GM19351 (cell line): Measurements from ENCODE around the gene UCKL1.
A peak's percentile ranks its signal among the peaks of the same experiment; 100 is the strongest.
"Not testable (repeated sequence)": the region's sequence is repeated elsewhere in the genome, so short reads cannot be mapped to it uniquely, and the experiment has no call there.

ENCODE experiments used
- ATAC-seq: cut with Tn5 transposase; IDR thresholded peaks from one replicate; pipeline ENCODE4 v1.9.1; 2021; ENCODE audit warnings: mild to moderate bottlenecking, moderate library complexity; ENCODE audit not compliant: unreplicated experiment

Gene UCKL1

DNA sequence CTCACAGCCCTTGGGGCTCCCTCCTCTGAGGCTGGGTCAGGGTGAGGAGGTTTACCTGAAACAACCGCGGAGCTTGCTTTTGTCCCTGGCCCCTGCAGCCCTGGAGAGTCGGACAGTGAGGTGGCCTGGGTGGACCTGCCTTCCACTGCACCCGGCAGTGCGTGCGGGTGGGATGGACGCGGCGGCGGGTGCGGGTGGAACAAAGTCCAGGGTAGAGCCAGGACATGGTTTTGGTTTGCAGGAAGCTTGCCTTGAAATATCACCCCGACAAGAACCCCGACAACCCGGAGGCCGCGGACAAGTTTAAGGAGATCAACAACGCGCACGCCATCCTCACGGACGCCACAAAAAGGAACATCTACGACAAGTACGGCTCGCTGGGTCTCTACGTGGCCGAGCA is 27.1 kb downstream of the UCKL1 start:
- ATAC-seq, result no peak

DNA sequence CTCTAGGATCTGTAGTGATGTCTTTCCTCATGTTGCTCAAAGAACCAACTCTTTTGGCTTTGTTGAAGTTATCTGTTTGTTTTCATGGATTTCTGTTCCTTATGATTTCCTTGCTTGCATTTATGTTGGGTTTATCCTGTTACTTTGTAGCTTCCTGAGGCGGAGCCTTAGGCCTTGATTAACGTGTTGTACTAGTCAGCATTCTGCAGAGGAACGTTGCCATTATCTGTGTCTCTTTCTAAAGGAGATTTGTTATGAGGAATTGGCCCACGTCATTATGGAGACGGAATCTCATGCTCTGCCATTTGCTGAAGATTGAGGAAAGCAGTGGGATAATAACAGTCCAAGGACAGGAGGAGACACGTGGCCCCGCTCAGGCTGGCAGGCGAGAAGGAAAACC is 29.9 kb downstream of the UCKL1 start:
- no peak for ATAC-seq

DNA sequence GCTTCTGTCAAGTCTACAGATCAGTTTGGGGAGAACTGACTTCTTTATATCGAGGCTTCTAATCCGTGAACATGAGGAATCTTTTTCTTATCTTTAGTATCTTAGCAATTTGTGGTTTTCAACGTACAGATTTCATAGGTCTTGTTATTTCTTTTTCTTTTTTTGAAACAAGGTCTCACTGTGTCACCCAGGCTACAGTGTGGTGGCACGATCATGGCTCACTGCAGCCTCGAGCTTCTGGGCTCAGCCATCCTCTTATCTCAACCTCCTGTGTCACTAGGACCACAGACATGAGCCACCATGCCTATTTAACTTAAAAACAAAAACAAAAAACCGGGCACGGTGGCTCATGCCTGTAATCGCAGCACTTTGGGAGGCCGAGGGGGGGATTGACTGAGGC is 32.0 kb downstream of the UCKL1 start:
- ATAC-seq, result no peak

DNA sequence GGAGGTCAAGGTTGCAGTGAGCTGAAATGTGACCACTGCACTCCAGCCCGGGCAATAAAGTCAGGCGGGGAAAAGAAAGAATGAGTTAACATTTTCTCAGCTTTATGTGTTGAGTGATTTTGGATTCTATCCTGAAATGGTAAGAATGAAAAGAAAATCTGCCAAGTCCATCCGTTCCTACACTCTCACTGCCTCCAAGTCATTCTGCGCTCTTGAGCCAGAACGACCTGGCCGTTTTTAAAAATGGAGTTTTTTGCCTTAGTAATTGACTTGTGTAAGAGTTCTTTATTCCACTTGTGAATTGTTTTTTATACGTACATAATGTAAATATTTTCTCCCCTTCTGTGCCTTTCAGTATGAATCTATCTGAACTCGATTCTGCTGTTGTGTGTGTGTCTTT is 32.6 kb downstream of the UCKL1 start:
- no peak for ATAC-seq

- no peak for ATAC-seq
Measured at GRCh38 chr20:63920226-63920625, 36.0 kb downstream of the UCKL1 start.

DNA sequence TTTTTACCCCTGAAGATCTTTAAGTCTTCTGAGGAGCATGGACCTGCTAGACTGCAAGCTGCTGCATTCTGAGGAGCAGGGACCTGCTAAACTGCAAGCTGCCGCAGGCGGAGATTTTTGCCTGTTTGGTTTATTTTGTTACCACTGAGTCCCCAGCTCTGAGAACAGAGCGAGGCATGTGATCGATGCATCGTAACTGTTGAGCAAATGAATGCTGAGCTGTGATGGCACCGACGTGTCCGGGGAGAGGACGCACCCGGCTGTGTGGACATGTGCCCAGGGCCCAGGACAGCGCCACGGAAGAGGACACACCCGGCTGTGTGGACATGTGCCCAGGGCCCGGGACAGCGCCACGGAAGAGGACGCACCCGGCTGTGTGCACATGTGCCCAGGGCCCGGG is 37.1 kb downstream of the UCKL1 start:
- ATAC-seq, result no peak

GRCh38 chr20:63917811-63918210 is 38.4 kb downstream of the UCKL1 start:
- ATAC-seq, result no peak

- ATAC-seq, result not testable (repeated sequence)
Measured at GRCh38 chr20:63916371-63916939, 39.8 kb downstream of the UCKL1 start.

GRCh38 chr20:63915471-63915870 is 40.7 kb downstream of the UCKL1 start:
- ATAC-seq, result no peak

GRCh38 chr20:63913768-63914167 is 42.4 kb downstream of the UCKL1 start:
- ATAC-seq, result no peak

- ATAC-seq, result no peak
Measured at GRCh38 chr20:63911176-63911575, 45.0 kb downstream of the UCKL1 start.

DNA sequence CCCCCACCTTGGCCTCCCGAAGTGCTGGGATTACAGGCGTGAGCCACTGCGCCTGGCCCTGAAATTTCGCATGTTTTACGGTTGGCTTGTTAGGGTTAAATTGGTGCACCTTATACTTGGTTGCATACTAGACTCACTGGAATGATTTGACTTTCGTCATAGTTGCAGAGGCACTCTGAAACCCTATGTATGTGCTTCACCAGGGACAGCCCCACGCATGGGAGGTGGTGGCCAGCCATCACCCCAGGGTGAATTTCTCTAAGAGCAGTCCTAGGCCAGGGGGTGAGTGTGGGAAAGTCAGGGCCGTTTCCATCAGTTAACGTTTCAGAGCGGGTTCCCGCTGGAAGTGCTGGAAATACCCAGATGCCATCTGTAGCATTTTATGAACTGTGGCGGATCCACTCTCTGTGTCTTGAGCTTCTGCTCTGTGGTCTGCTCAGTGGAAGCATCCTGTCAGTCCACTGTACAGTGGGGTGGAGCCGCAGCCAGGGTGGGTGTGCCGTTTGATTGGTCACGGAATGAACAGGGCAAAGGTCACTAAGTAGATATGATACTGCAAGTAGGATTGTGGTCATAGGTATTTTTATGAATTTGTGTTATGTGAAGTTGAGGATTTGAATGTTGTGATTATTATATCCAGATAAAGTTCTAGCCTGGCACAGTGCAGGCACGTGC is 48.1 kb downstream of the UCKL1 start:
- no peak for ATAC-seq

DNA sequence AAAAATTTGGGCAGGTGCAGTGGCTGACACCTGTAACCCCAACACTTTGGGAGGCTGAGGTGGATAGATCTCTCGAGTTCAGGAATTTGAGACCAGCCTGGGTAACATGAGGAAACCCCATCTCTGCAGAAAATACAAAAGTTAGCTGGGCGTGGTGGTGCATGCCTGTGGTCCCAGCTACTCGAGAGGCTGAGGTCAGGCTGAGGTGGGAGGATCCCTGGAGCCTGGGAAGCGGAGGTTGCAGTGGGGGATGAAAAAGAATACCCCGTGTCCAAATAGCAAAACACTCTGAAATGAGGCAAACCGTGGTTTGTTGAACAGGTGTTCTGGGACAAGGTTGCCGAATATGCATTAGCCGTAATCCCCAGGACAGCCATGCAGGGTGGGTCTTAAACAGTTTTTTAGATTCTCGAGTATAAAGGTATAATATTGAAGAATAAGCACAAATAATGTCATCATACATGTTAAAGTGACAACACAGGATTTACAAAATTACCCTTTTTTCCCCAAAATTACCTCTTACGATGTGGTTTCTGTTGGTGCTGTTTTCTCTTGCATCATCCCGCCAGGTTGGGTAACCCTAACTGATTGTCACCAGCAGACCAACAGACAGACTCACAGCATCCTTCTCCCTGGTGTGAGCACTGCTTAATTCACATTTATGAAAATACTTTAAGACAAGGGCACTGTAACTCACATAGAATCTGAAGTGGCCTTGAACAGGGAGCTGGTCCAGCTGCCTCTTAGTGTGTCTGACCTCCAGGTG is 52.2 kb downstream of the UCKL1 start:
- no peak for ATAC-seq

DNA sequence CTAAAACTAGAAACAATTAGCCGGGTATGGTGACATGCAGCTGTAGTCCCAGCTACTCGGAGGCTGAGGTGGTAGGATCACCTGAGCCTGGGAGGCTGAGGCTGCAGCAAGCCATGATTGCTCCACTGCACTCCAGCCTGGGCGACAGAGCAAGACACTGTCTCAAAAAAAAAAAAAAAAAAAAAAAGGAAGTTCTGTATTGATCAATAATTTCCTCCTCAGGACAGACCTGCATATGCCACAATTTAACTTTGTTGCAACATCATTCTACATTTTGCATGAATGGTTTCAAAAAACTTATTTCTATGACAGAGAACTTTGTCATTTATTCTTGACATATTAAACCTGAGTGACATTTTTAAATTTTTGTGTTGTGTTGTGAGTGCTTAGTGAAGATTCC is 55.8 kb downstream of the UCKL1 start:
- no peak for ATAC-seq

GRCh38 chr20:63898882-63899558 is 57.2 kb downstream of the UCKL1 start:
- ATAC-seq, result no peak

DNA sequence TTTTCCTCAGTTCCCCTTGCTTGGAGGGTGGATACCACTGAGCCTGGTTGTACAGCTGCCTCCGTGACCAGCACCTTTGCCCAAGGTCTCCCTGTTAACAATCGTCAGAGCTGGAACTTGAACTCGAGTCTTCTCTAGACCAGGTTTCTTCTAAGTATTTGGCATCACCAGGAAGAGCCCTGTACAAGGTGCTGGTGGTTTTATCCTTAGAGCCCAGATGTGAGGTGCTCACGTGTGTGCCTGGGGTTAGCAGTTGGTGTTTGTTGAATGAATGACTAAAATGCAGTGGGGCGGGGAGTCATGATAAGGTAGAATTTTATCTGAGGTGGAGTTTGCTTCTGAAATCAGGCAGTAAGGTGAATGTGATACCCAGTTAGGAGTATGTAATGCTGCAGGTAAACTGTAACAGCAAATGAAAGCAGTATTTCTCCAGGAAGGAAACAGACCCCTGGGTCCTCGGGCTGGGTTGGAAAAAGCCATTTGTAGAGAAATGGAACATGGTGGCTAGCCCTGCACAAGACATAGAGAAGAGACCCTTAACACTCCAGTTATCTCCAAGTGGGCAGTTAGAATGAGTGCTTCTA is 58.1 kb downstream of the UCKL1 start:
- no peak for ATAC-seq

DNA sequence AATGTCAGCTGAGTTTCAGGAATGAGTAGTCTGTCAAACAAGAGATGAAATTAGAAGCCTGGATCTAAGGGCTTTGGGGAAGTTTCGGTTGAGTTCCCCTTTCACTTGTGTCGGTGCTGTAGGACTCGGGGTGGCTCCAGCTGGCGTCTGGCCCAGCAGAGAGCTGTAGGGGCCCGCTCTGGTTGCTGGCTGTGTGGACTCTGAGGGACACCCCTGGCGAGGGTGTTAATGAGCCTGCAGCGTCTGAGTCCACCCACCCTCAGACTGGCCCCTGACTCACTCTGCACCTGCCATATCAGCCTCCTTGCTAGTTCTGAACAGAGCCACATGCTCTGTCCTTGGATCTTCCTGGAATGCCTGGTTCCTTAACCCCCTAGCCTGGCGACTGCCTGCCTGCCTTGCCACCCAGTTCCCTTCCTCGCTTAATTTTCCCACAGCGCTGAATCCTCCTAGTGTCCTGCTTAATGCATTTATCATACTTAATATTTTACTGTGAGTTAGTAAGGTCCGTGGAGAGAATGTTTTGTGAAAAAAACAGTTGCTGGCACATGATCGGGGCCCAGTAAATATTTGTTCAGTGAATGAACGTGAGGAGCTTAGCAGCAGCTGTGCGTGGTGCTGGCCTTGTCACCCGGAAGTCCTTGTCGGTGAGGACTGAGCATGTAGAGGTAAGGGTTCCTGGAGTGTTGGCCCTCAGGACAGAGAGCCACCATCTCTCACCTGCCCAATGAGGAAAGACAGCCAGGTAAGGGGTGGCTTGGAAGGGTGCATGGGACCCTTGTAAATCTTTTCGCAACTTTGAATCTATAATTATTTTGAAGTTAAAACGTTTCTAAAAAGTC is 59.7 kb downstream of the UCKL1 start:
- ATAC-seq, result peak; percentile 35

DNA sequence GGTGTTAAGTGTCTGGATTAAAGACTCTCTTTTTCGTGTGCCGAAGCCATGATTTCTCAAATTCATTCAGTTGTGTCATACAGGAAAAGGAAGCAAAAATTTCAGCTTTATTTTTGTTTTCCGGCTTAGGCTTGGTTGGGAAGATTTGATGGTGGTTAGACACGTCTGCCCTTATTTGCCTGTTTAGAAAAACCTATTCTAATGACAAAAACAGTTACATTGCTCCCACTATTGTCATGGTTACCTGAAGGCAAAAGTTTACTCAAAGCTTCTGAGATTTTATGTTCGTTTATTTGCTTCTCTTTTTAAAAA is 60.3 kb downstream of the UCKL1 start:
- no peak for ATAC-seq

DNA sequence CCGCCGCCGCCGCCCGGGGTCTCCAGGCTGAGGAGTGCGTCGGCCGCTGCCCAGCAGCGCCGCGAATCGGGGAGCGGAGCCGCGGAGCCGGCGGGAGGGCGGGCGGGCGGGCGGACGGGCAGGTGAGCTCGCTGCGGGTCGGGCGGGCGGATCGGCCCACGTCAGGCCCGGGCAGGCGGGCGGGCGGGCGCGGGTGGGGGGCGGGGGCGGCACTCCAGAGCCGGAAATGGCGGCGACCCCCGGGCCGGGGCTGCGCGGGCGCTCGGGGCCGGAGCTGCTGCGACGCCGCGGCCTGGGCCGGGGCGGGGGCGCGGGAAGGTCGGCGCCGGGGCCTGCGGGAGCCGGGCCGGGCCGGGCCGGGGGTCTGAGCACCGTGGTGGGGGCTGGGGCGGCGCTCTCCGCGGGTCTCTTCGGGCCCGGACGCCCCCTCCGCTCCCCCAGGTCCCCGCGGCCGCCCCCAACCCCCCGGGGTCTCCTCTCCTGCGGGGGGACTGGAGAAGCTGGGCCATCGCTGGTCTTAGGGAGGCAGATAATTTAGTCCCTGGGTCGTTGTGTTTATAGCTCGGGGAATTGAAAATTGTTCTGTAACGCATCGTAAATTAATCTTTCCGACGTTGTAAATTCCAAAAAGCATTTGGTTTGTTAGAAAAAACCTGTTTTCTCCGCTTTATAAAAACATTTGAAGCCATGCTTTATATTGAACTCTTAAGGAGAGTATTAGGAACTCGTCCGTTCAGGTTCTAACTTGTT is 60.8 kb downstream of the UCKL1 start:
- peak; percentile 10 for ATAC-seq
